Rectal smooth muscle tissue (tissue), 1 donor: ENCODE measurements around the gene GTPBP4.
"Not testable (repeated sequence)": the region's sequence is repeated elsewhere in the genome, so short reads cannot be mapped to it uniquely, and the experiment has no call there.

Experiments used
- H3K27ac ChIP-seq: one replicate; pipeline ENCODE4 v1.7.0; 2013; ENCODE audit warnings: low read depth, low read length, inconsistent platforms
- H3K27me3 ChIP-seq: one replicate; pipeline ENCODE4 v1.7.0; 2013; ENCODE audit warnings: low read length; ENCODE audit not compliant: control insufficient read depth, insufficient read depth
- H3K36me3 ChIP-seq: one replicate; pipeline ENCODE4 v1.7.0; 2013; ENCODE audit warnings: low read length; ENCODE audit not compliant: control insufficient read depth, insufficient read depth
- H3K4me1 ChIP-seq: one replicate; pipeline ENCODE4 v1.7.0; 2013; ENCODE audit warnings: low read length; ENCODE audit not compliant: control insufficient read depth, insufficient read depth
- H3K4me3 ChIP-seq: one replicate; pipeline ENCODE4 v1.7.0; 2013; ENCODE audit warnings: low read length
- H3K9ac ChIP-seq: one replicate; pipeline ENCODE4 v1.7.0; 2013; ENCODE audit warnings: low read length

Gene GTPBP4

GRCh38 chr10:1002425-1003006 is 14.3 kb downstream of the GTPBP4 start:
- H3K9ac ChIP-seq: no peak overlapping the region
- peaks cover 52% of the 10 kb centered on the region for H3K36me3 ChIP-seq
- no peaks in the 10 kb centered on the region for H3K4me1 ChIP-seq
- no peak overlapping the region for H3K27ac ChIP-seq
- H3K27me3 ChIP-seq: no peaks in the 10 kb centered on the region
- H3K4me3 ChIP-seq: no peak overlapping the region

- H3K36me3 ChIP-seq: peaks cover 45% of the 10 kb centered on the region
- H3K27ac ChIP-seq: no peak overlapping the region
- H3K4me1 ChIP-seq: no peaks in the 10 kb centered on the region
- no peak overlapping the region for H3K4me3 ChIP-seq
- no peak overlapping the region for H3K9ac ChIP-seq
- no peaks in the 10 kb centered on the region for H3K27me3 ChIP-seq
Observed at GRCh38 chr10:1003884-1004670, 15.8 kb downstream of the GTPBP4 start.

- H3K9ac ChIP-seq: no peak overlapping the region
- peaks cover 55% of the 10 kb centered on the region for H3K36me3 ChIP-seq
- H3K4me1 ChIP-seq: no peaks in the 10 kb centered on the region
- H3K4me3 ChIP-seq: no peak overlapping the region
- H3K27me3 ChIP-seq: no peaks in the 10 kb centered on the region
- H3K27ac ChIP-seq: no peak overlapping the region
Observed at GRCh38 chr10:1006573-1006972, 18.3 kb downstream of the GTPBP4 start.

- Histone ChIP-seq H3K27ac (no peak overlapping the region), H3K4me1 (no peaks in the 10 kb centered on the region), H3K36me3 (peaks cover 64% of the 10 kb centered on the region), H3K9ac (no peak overlapping the region), H3K27me3 (no peaks in the 10 kb centered on the region), H3K4me3 (no peak overlapping the region)
Observed at GRCh38 chr10:1007583-1007982, 19.3 kb downstream of the GTPBP4 start.

- no peak overlapping the region for H3K27ac ChIP-seq
- H3K27me3 ChIP-seq: no peaks in the 10 kb centered on the region
- no peak overlapping the region for H3K9ac ChIP-seq
- peaks cover 56% of the 10 kb centered on the region for H3K36me3 ChIP-seq
- no peak overlapping the region for H3K4me3 ChIP-seq
- H3K4me1 ChIP-seq: no peaks in the 10 kb centered on the region
Observed at GRCh38 chr10:1009071-1009494, 20.8 kb downstream of the GTPBP4 start.

- not testable (repeated sequence) for H3K4me3 ChIP-seq, H3K27ac ChIP-seq, H3K27me3 ChIP-seq, H3K4me1 ChIP-seq, H3K9ac ChIP-seq
- H3K36me3 ChIP-seq: peaks cover 48% of the 10 kb centered on the region
Observed at GRCh38 chr10:1009947-1010346, 21.7 kb downstream of the GTPBP4 start.

GRCh38 chr10:1010703-1011102 is 22.5 kb downstream of the GTPBP4 start:
- no peaks in the 10 kb centered on the region for H3K4me1 ChIP-seq
- H3K9ac ChIP-seq: no peak overlapping the region
- peaks cover 42% of the 10 kb centered on the region for H3K36me3 ChIP-seq
- H3K4me3 ChIP-seq: no peak overlapping the region
- no peaks in the 10 kb centered on the region for H3K27me3 ChIP-seq
- no peak overlapping the region for H3K27ac ChIP-seq

- H3K4me3 ChIP-seq: no peak overlapping the region
- H3K4me1 ChIP-seq: no peaks in the 10 kb centered on the region
- no peak overlapping the region for H3K9ac ChIP-seq
- H3K27me3 ChIP-seq: no peaks in the 10 kb centered on the region
- no peak overlapping the region for H3K27ac ChIP-seq
- peaks cover 45% of the 10 kb centered on the region for H3K36me3 ChIP-seq
Observed at GRCh38 chr10:1011696-1012095, 23.5 kb downstream of the GTPBP4 start.

- Histone ChIP-seq H3K4me3 (no peak overlapping the region), H3K4me1 (no peaks in the 10 kb centered on the region), H3K9ac (no peak overlapping the region), H3K27ac (no peak overlapping the region), H3K27me3 (no peaks in the 10 kb centered on the region), H3K36me3 (peaks cover 39% of the 10 kb centered on the region)
Observed at GRCh38 chr10:1015688-1016087, 27.5 kb downstream of the GTPBP4 start.

- Histone ChIP-seq H3K4me1 (no peaks in the 10 kb centered on the region), H3K27me3 (no peaks in the 10 kb centered on the region), H3K36me3 (peaks cover 16% of the 10 kb centered on the region)
Observed at GRCh38 chr10:1019362-1019761, 31.1 kb downstream of the GTPBP4 start.

GRCh38 chr10:1020460-1020859 is 32.2 kb downstream of the GTPBP4 start:
- Histone ChIP-seq H3K27me3 (no peaks in the 10 kb centered on the region), H3K36me3 (peaks cover 16% of the 10 kb centered on the region), H3K4me1 (no peaks in the 10 kb centered on the region), H3K27ac (no peak overlapping the region), H3K4me3 (no peak overlapping the region), H3K9ac (no peak overlapping the region)

More at GRCh38 chr10:1019362-1019761, 31.1 kb downstream of the GTPBP4 start:
- H3K4me3 ChIP-seq: no peak overlapping the region
- no peak overlapping the region for H3K27ac ChIP-seq
- no peak overlapping the region for H3K9ac ChIP-seq

GRCh38 chr10:1020958-1021357 is 32.7 kb downstream of the GTPBP4 start:
- H3K4me1 ChIP-seq: no peaks in the 10 kb centered on the region
- no peak overlapping the region for H3K9ac ChIP-seq
- peaks cover 13% of the 10 kb centered on the region for H3K36me3 ChIP-seq
- H3K4me3 ChIP-seq: no peak overlapping the region
- H3K27me3 ChIP-seq: no peaks in the 10 kb centered on the region
- no peak overlapping the region for H3K27ac ChIP-seq

GRCh38 chr10:1022413-1022812 is 34.2 kb downstream of the GTPBP4 start:
- no peaks in the 10 kb centered on the region for H3K27me3 ChIP-seq
- no peaks in the 10 kb centered on the region for H3K4me1 ChIP-seq
- no peak overlapping the region for H3K27ac ChIP-seq
- H3K9ac ChIP-seq: no peak overlapping the region
- no peak overlapping the region for H3K4me3 ChIP-seq
- H3K36me3 ChIP-seq: peaks cover 4% of the 10 kb centered on the region
